GM19324 (cell line): ENCODE measurements around the gene IQSEC1.
"Not testable (repeated sequence)": the region's sequence is repeated elsewhere in the genome, so short reads cannot be mapped to it uniquely, and the experiment has no call there.

Source experiments
- ATAC-seq: cut with Tn5 transposase; IDR thresholded peaks from one replicate; pipeline ENCODE4 v1.9.1; 2021; ENCODE audit warnings: mild to moderate bottlenecking, moderate library complexity; ENCODE audit not compliant: unreplicated experiment, low FRiP score

The IQSEC1 gene

DNA sequence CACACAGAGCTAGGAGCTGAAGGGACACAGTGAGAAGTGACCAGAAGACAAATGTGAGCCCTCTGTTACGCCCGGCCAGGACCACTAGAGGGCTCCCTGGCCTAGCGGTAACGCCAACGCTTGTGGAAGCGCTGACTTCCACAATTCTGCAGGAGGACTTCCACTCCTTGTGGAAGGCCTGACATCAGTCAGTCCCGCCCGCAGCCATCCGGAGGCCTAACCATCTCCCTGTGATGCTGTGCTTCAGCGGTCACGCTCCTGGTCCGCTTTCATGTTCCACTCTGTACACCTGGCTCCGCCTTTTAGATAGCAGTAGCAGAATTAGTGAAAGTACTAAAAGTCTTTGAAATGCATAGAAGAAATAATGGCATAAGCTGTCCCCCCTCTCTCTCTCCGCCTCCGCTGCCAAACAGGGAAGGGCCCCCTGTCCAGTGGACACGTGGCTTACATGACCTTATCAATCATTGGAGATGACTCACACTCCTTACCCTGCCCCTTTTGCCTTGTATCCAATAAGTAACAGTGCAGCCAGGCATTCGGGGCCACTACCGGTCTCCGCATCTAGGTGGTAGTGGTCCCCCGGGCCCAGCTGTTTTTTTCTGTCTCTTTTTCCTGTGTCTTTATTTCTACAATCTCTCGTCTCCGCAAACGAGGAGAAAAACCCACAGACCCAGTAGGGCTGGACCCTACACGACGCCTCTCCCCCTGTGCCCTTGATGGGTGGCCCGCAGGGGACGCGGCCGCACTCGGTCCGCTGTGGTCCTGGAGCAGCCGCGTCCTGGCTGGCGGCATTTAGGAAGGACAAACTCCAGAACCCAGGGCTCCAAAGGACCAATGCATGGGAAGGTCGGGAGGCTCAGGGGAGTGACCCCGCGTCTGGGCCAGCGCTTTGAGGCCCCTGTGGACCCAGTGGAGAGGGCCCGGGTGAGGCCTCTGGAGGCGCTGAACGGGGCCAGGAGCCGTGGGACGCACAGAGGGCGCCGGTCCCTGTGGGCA lies 204.9 kb downstream of the IQSEC1 start:
- ATAC-seq: peak; percentile 46

DNA sequence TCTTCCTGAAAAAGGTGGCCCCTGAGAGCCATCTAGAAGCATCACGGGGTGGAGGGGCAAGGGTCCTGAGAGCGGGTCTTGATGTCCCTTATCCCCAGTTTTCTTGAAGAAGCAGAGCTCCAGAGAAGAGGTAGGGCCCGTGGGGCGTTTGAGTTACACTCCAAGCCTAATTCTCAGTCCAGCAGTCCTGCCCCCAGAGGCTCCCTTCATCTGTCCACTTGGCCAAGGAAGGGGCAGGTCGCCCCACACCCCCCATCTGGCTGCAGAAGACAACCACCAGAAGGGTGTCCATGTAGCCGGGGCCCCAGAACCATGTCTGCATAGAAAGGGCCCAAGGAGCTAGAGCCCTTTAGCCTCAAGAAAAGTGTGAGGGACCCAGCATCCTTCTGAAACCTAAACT lies 206.4 kb downstream of the IQSEC1 start:
- no peak for ATAC-seq

DNA sequence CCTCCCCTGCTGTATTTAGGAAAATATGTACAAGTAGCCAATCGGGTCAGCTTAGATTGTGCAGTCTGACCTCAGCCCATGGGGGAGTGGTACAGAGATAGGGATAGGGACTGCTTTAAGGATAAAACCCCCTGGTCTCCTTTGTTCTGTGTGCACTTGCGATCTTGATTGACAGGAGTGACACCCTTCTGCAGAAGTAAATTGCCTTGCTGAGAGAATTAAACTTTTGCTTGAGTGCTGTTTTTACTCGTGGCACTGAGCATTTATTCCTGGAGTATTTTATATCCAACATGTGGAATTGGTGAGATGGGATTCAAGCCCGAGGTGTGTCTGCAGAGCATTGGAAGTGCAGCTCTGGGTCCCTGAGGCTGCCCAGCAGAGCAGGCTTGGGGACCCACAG lies 208.0 kb downstream of the IQSEC1 start:
- no peak for ATAC-seq

DNA sequence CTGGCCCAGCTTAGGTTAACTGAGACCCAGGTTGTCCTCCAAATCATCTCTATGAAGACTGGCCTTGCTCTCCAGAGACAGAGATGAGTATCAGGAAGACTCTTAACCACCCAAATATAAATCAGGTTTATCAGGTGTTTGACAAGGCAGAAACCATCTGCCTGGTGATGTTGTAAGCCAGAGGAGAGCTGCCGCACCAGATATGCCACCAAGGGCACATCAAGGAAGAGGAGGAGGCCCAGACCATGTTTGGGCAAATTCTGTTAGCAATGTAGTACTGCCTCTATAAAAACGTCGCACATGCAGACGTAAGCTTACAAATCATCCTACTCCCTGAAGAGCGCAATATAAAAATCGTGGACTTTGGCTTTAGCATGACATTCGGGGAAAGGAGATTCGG lies 210.8 kb downstream of the IQSEC1 start:
- no peak for ATAC-seq

DNA sequence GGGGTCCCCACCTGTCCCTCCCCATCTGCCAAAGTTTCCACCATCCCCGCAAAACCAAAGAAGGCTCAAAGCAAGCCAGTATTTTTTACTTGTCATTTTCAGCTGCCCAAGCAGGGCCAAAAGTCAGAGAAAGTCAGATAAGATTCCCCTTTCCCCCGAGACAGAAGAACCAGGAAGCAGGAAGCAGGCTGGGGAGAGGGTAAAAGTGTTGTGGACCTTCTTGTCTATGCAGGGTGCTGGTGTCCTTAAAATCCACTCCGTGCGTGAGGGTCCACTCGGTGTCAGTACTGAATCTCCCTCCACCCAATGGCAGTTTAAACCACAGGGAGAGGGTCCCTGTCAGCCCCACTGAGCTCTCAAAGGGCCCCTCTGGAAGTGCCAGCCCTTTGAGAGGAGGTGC lies 211.6 kb downstream of the IQSEC1 start:
- ATAC-seq: no peak

DNA sequence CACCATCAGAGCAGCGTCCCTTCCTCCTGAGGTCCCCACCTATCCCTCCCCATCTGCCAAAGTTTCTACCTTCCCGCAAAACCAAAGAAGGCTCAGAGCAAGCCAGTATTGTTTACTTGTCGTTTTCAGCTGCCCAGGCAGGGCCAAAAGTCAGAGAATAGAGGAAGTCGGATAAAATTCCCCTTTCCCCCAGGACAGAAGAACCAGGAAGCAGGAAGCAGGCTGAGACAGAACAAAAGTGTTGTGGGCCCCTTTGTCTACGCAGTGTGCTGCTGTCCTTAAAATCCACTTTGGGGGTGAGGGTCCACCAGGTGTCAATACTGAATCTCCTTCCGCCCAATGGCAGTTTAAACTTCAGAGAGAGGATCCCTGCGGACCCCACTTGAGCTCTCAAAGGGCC lies 213.4 kb downstream of the IQSEC1 start:
- no peak for ATAC-seq

DNA sequence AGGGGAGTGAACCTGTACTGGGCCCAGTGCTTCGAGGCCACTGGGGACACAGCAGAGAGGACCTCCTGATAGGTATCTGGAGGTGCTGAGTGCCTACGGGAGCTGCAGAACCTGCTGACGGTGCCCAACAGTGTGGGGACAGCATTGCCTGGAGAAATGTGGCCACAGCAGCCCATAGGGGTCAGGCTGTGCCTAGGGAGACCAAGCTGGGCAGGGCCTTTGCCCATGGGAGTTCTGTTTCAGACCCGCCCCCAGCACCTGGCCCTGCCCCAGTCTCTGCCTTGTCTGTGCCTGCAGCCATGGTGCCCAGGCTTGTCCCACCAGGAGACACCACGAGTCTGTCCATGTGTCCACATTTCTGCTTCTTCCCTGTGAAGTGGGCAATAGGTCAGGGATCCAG lies 216.6 kb downstream of the IQSEC1 start:
- no peak for ATAC-seq

DNA sequence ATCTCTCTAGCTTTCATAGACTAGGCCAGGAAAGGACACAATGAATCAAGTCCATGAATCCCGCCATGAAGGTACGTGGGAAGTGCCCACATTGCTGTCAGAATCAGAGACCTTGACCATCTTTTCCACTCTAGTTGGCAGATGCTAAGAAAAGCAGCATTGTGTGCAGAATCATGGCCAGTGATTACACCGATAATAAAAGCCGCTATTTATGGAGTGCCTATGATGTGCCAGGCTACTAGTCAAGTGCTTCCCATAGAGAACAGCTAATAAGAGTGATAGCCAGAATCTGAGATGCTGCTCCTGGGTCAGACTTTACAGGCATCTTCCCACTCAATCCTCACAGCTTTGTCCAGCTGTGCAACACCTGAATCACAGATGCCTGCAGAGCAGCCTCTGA lies 218.7 kb downstream of the IQSEC1 start:
- no peak for ATAC-seq

DNA sequence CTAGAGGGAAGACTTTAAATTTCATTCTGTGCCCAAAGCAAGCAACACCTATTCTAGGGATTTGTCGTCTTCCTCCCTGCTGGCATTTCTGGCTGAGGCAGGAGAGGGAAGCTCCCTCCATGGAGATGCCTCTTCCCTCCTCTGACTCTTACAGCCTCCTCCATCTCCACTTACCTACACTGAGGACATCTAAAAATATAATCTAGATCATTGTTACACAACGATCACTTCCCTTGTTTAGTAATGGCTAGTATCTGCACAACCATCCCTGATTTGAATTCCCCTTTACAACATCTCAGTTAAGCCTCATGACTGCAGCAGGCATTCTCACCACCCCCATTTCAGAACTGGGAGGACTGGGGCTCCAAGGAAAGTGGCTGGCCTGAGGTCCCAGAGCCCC lies 219.4 kb downstream of the IQSEC1 start:
- ATAC-seq: not testable (repeated sequence)

DNA sequence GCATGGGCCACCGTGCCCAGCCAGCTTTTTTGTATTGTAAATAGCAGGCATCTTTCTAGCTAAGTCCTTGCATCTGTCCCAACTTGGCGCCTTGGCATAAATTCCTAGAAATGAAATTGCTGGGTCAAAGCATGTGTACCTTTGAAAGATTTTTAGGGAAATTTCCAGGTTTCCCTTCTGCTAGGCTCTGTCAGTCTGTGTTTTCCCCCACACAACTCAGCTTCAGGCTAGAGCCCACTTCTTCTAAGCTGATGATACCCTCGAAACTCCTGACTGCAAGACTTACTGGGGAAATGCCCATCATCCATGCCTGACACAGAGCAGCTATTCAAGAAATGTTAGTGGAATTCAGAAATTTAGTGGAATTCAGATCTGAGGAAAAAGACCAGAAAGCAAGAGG lies 221.0 kb downstream of the IQSEC1 start:
- ATAC-seq: no peak
